ENCODE measurements around the gene SND1.

The SND1 gene

GRCh38 chr7:128073671-128074310 lies 421.8 kb downstream of the SND1 start:
- no peak for DNase-seq (ENCODE audit: low read depth)

GRCh38 chr7:128074336-128074735 lies 422.3 kb downstream of the SND1 start:
- DNase-seq (ENCODE audit: low read depth) = no peak

- DNase-seq (ENCODE audit: low read depth) = no peak
Observed at GRCh38 chr7:128074736-128075135, 422.7 kb downstream of the SND1 start.

- no peak for DNase-seq (ENCODE audit: low read depth)
Observed at GRCh38 chr7:128075242-128076095, 423.5 kb downstream of the SND1 start.

DNA sequence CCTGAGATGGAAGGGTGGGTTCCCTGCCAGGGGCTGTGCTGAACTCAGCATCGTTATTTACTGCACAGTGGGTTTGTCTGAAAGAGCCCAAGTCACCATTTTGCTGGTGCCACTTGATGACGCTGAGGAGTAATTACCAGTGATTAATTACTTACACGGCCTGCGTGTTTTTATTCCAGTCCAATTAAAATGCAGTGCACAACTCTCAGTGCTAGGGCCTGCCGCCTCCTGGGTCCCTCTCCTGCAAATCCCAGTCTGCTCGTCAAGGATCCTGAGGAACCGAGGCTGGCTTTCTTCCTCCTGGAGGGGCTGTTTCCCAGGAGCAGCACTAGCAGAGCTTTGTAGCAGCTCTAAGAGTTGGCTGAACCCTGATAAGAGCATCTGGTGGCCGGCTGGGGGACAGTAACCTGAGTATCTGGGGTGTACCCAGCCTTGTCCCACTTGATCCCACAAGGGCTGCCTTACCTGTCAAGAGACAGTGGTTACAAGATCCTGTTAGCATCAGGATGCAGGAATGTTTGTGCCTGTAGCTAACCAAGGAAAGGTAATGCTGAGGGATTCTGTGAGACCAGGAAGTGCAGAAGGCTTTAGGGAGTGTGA lies 424.3 kb downstream of the SND1 start:
- no peak for DNase-seq (ENCODE audit: low read depth)

DNA sequence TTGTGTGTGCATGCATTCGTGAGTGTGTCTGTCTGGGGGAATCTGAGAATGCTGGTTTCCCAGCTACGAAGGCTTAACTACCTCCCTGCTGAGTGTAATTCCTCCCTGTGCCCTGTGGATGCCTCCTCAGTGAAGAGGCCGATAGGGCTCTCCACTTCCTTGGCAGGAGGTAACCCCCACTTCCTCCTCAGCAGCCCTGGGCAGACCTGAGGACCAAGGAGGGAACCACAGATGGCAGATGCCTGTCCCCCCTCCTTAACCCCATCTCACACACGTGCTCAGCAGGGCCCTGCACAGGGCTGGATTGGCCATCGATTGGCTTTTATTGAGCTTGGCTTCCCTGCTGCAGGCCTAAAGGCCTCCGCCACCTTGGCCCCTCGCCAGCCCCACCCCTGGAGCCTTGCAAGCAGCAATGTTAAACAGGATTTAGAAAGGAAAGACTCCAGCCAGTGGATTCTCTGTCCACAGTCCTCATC lies 424.8 kb downstream of the SND1 start:
- peak; percentile 25 for DNase-seq (ENCODE audit: low read depth)

DNA sequence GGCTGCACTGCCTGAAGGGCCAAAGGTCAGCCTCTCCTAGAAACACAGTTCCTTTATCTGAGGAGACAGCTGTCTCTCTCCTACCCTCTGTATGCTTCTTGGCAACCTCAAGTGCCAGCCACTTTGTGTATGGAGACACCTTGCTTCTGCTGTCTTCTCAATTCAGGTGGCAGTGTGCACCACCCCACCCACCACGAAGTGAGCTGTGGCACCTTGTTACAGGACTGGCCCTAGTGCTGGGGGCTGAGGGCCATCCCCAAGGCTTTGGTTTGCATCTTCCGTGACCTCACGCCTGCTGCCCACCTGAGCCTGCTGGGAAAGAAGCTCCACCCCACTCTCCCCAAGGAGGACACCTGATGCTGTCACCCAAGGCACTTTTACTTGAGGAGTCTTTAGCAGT lies 426.3 kb downstream of the SND1 start:
- DNase-seq (ENCODE audit: low read depth) = no peak

DNA sequence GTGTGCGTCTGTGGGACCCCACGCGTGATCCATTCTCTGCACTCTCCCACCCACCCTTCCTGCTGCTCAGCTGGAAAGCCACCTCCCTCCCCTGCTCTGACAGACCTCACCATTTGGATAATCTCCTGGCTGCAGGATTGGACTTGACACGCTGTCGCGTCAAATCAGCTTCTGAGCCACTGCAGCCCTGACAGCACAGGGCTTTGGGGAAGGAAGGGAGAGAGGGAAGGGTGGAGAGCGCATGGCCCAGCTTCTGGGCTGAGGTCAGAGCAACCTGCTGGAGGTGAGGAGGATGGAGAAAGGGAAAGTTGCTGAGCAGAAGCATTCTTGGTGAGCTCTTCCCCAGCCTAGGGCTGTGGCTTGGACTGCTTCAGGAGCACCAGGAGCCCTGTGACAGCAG lies 428.2 kb downstream of the SND1 start:
- no peak for DNase-seq (ENCODE audit: low read depth)

- no peak for DNase-seq (ENCODE audit: low read depth)
Observed at GRCh38 chr7:128081351-128081750, 429.4 kb downstream of the SND1 start.

DNA sequence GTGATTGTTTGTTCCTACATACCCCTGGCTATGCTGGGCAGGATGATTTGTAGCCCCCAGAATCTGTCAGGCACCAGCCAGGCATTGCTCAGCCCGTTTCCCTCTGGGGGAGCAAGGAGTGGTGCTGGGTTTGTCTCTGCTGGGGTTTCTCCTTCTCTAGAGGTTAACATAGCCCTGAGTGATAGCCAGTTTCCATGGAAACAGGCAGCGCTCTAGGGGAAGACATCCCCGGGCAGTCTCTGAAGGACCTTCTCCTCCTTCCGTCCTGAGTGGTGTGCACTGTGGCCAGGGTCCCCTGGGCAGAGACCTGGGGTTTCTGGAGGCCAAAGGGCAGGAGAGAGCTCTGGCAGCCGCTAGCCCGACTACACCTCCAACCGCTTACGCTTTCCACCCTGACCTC lies 429.8 kb downstream of the SND1 start:
- DNase-seq (ENCODE audit: low read depth) = no peak

GRCh38 chr7:128082431-128082830 lies 430.4 kb downstream of the SND1 start:
- DNase-seq (ENCODE audit: low read depth) = no peak

DNA sequence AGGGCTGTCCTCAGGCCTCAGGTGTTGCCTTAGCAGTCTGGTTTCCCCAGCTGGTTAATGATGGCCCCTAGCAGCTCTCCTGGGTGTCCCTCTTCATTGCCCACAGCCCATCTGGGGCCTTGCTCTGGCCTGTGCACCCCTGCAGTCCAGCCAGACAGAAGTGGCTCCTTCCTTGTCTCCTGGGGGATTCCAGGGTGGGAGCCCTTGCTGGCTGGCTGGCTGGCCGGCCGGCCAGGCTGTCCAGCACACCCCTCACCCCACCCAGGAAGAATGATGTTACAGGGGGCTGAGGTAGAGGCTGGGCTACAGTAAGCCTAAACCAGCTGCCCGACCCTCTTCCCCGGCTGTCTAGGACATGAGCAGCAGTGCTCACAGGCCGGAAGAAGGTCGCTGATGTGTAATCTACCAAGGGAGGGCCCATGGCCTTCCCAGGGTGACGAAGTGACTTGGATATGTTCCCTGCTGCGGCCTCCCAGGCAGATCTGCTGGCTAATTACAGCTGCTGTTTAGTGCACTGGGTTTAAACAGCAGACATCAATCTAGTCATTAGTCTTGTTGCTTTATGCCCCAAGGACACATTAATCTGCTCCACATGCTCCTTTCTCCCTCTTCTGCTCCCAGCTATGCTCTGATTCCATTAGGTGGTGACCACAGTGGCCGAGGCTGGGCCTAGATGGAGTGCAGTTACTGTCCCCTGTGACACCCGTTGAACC lies 433.1 kb downstream of the SND1 start:
- no peak for DNase-seq (ENCODE audit: low read depth)

DNA sequence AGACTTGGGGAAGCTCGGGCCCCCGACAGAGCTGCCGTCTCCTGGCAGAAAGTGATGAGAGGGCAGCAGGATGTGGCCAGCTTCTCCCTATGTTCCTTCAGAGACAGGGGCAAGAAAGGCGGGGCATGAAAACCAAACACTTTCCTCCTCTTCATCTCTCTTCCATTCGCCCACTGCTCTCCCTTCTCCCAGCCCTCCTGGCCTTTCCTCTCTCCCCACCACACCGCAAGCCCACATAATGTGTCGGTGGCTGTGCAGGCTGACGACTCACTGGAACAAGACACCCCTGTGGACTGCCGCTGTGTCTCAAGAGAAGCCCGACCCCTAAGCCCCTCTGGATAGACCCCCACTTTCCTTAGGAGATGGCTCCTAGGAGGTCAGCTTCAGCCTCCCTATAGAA lies 438.5 kb downstream of the SND1 start:
- DNase-seq (ENCODE audit: low read depth) = no peak

- peak; percentile 22 for DNase-seq (ENCODE audit: low read depth)
Observed at GRCh38 chr7:128091106-128091505, 439.1 kb downstream of the SND1 start.

DNA sequence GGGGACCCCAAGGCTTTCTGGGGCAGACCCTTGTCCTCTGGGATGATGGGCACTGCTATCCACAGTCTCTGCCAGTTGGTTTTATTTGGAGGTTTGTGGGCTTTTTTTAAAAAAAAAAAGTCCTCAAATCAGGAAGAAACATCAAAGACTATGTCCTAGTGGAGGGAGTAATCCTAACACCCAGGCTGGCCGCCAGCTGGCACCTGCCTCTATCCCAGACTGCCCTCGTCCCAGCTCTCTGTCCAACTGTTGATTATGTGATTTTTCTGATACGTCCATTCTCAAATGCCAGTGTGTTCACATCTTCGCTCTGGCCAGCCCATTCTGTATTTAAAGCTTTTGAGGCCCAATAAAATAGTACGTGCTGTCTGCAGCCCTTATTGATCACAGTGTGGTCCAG lies 440.2 kb downstream of the SND1 start:
- DNase-seq (ENCODE audit: low read depth) = no peak

- no peak for DNase-seq (ENCODE audit: low read depth)
Observed at GRCh38 chr7:128093614-128094570, 441.9 kb downstream of the SND1 start.

DNA sequence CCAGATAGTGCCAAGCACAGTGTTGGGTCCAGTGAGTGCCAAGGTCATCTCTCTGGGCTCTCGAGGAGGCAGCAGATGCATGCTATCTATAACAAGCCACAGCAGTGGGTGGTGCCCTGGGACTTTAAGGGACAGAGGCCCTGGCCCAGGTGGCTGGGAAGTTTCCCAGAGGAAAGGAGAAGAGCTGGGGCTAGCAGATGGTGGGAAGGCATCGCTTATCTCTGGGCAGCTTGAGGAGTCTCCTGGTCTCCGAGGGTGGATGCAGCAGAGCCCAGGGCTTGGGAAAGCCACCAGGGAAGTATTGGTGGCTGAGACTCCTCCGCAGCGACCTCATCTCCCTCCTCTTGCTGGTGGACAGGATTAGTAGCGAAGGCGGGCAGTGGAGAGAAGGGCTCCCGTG lies 442.7 kb downstream of the SND1 start:
- DNase-seq (ENCODE audit: low read depth) = no peak

DNA sequence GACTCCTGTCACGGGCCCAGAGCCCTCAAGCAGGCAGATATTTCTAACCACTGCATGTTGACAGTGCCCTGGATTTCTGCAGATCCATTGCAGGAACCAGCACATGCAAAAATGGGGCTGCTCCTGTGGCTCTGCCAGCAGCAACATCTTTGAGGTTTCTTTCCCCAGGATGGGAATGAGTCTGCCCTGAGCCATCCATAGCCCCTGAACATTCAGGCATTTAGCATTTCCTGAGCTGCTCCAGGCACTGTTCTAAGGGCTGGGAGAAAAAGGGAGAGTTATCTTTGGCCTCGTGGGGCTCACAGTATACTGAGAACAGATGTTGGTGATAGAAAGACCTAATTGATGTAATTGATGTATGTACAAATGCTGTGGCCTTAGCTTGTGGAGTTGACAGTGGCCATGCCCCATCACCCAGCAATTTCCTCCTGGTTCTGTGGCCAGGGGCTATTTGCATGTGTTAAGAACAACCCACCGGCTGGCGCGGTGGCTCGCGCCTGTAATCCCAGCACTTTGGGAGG lies 445.3 kb downstream of the SND1 start:
- DNase-seq (ENCODE audit: low read depth) = no peak

GRCh38 chr7:128098629-128099028 lies 446.6 kb downstream of the SND1 start:
- no peak for DNase-seq (ENCODE audit: low read depth)

GRCh38 chr7:128099204-128099671 lies 447.2 kb downstream of the SND1 start:
- peak; percentile 53 for DNase-seq (ENCODE audit: low read depth)

Data from iris pigment epithelial cell (primary cell).